Hematopoietic multipotent progenitor cell treated with erythropoietin and hydrocortisone succinate and interleukin-3 and kit ligand, for 17 days (in vitro differentiated cells): ENCODE measurements around the gene BMAL1.
"Not testable (repeated sequence)": the region's sequence is repeated elsewhere in the genome, so short reads cannot be mapped to it uniquely, and the experiment has no call there.

Experiments
- DNase-seq: peaks from one replicate; pipeline ENCODE4 v3.0.0-alpha.2; 2015; ENCODE audit warnings: low spot score

BMAL1 gene

DNA sequence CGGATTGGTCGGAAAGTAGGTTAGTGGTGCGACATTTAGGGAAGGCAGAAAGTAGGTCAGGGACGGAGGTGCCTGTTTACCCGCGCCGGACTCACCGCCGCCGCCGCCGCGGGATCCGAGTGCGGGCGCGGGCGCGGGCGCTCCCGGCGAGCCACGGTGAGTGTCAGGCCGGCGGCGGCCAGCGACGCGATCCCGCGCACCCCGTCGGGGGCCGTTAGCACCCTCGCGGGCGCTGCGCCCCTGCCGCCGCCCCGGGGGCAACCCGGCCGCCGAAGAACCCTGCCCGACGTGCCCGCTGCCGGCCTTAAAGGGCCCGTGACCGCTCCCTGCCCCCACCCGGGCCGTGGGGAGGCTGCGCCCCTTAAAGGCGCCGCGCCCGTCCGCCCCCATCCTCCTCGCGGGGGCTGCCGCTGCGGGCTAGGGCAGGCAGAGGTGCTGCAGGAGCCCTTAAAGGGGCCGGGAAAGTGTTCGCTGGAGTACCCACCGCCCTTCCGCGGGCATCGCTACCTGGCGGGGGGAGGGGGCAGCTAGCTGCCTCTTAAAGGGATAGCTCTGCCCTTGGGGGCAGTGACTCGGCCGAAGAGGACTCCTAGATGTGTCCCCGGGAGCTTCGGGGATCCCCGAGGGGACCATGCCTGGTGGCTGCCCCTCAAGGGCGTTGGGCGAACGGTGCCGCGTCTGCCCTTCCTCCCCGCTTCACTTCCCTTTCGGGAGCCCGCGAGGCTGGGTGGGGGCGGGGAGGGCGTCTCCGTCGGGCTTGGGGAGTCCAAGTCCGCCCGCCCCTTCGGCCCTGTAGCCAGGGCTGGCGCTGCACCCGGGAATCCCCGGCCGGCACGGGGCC is at the start of gene BMAL1:
BMAL1 (plus strand) TSS at position 23 of the 841 bp plus-strand sequence. CDS start 76,519 bp downstream, outside the sequence.
- peak; percentile 7 for DNase-seq

DNA sequence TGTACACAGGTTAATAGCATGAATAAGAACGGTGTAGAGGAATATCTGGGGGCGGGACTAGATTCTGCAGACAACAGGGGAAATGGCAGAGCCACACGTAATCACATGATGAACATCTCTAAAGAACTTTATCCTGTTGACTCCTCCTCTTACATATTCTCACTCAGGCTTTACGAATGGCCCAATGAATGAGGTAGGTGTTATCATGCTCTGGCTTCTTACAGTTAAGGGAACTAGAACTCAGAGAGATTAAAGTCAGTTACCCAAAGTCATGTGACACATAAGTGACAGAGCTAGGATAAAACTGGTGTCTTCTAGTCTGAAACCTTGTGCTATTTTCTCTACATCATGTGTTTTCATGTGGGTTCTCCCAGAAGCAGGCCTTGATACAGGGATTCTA is 49.0 kb upstream of the BMAL1 start:
- DNase-seq = no peak

DNA sequence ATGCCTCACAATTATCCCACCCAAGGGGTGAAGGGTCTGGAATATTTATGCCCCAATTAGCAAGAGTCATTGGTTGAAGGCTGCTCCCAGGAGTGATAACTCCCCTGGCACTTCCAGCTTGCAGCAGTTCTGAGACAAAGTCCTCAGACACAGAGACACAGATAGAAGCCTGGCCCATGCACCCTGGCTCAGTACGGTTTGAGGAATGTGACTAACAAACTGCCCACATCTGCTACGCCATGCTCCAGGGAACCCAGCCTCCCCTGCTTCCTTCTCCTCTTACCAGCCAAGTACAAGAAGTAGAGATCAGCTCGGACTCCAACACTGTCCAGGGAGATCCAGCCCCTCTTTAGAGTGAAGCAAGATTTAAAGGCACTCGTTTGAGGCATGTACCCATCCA is 48.5 kb upstream of the BMAL1 start:
- DNase-seq = no peak

DNA sequence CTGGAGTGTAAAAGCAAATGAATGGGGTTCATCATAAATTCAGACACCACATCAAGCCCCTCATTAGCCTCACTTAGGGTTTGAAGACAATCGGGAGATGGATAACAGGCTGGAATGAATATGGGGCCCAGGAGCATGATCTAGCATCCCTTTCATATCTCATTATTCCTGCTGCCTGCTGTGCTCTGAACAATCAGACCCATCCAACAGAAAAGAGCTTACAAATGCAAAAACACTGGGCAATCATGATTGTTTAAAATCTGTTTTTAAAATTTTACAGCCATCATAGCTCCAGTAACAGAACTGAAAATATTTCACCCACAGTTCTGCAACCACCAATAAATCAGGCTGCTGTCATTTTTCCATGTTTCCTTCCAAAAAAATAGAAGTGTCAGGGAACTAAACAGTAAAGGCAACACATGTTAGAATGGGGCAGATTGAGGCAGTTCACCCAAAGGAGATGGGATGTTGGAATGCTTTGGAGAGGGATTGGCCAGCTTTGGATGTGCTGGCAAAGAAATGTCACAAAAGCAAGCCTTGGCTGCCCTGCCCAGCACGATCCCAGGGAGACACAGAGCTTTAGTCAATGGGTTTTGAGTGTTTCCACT is 47.8 kb upstream of the BMAL1 start:
- no peak for DNase-seq

DNA sequence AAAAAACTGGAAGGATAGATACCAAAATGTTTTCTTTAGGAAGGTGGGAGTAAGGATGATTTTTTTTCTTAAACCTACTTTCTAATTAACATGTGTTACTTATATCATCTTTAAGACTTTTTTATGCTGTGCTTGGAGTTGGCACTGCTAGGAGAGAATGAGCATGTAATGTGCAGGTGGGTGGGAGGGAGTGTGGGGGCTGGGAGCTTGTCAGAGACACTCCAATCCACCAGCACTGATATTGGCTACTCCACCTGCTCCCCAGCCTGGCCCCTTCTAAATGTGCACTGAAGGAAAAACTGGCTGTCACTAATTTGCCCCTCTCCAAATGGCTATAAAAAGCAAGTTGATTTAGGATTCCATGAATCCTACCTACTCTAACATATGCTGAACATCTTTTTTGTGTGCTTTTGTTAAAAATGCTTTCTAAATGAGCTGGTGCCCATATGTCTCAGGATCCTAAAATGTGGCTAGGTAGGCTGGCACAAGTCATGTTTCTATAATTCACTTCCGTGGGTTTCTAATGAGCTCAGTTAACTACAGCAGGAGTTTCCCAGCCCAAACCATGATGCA is 44.3 kb upstream of the BMAL1 start:
- DNase-seq = no peak

DNA sequence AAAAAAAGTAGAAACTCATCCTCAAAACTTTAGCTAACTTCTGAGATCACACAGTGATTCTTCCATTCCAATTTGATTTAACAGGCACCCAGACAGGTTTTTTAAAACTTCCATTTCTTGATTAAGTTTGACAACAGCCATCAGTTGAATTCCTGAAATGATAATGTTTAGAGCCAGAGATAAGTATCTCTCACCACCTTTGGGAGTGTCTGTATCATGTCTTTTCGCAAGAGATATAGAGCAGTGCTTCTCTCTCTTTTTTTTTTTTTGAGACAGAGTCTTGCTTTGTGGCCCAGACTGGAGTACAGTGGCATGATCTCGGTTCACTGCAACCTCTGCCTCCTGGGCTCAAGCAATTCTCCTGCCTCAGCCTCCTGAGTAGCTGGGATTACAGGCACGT is 41.7 kb upstream of the BMAL1 start:
- DNase-seq = no peak

DNA sequence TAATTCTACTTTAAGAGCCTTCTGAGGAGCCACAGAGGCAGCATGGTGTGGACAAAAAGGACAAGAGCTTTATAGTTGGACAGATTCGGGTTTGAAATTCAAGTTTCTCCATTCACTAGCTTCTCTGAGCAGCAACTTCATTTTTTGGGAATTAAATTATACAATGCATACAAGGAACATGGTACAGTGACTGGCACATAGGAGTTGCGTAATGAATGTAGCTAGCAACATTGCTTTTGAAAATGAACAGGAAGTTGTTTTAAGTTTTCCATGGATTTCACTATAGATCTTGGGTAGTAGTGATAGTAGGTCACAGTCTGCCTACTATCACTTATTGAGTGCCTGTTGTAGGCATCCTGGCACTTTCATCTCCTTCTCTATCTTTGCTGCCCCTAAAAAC is 41.0 kb upstream of the BMAL1 start:
- no peak for DNase-seq

DNA sequence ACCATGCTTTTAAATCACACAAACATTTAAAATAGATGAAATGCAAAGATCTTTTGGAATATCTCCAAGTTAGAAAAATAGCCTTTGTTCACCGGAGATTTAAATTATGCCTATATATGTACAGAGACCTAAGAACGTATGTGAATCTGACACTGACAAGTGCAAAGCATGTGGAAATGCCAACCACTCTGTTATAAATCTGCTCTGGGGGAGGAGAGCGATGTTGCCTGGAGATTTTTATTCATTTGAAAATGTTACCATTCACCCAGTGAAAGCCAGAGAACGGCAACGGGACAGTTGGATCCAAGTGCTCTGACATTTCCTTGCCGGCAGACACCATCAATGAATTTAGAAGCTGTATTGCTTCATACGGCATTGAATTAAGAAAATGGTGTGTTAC is 39.8 kb upstream of the BMAL1 start:
- no peak for DNase-seq

DNA sequence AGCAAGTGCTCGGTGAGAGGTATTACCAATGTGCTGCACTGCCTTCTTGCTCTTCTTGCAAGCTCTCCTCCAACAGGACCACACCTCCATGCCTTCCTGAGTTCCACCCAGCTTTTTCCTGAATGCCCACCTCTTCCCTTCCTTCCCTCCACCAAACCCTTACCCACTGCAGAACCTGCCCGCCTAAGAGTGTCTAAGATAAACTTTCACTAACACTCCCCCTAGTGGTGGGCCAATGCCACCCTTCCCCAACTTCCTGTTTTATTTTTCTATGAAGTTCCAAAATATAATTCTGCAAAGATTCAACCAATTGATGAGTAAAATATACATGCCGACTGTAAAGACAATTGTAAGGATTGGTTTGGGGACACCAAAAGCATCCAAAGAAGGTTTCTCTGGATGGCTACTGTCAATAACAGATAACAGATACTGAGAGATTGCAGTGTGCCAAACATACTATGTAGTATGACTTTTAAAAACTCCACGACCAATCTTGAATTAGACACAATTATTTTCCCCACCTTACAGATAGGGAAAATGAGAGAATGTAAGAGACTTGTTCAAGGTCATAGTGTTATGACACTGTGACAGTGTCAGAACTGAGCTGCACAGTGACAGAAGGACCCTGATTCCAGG is 38.6 kb upstream of the BMAL1 start:
- DNase-seq = peak; percentile 9

DNA sequence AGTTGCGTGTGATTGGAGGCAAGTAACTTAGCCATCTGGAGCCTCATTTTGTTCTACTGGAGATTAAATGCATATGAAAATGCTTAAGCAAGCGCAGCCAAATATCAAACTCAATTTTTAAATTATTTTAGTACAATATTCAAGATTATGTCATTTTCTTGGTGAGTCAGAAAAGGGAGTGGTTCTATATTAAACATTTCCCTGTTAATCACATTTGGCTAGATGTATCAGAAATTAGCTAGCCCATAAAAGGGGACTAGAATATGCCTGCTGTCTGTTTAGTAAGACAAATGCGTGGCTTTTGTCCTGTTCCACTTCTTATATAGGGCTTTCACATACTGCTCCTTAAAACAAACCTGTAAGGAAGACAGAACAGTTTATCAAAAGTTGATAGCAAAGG is 35.0 kb upstream of the BMAL1 start:
- no peak for DNase-seq

DNA sequence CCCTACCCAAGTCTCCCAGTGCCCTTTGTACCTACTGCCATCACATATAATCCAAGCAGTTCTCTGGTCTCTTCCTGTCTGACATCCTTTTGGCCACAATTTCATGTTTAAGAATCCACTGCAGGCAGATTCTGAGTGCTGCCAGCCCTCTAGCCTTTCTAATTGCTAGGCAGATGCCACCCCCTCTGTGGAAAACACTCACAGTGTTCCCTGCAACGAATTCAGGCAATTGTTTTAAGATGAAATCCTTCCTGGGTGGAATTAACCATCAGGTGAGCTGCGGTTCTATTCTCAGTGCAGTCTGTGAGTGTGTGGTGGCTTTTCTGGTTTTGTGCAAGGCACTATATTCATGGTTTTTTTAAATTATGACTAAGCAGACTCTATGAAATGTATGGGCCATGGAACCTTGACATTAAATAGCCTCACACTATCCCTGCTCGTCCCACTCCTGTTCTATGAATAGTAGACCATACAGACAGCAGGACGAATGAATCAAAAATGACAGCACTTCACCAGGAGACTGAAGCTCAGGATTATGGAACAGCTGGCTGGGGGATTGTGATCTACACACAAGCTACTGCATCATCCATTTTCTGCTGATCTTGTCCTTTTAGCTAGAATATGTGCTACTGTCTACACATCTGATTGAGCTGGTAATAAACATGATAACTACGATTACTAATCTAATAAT is 29.8 kb upstream of the BMAL1 start:
- no peak for DNase-seq

DNA sequence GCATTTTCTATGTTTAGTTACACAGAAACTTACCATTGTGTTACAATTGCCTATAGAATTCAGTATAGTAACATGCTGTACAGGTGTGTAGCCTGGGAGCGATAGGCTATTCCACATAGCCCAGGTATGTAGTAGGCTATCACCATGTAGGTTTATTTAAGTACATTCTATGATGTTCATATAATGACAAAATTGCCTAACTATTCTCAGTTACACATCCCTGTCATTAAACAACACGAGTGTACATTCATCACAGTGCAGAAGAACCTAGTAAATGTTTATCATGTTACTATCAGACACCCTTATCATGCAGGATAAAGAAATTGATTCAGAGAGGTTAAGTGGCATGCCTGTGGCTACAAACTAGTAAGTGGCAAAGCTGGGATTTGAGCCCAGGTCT is 28.4 kb upstream of the BMAL1 start:
- DNase-seq = no peak

DNA sequence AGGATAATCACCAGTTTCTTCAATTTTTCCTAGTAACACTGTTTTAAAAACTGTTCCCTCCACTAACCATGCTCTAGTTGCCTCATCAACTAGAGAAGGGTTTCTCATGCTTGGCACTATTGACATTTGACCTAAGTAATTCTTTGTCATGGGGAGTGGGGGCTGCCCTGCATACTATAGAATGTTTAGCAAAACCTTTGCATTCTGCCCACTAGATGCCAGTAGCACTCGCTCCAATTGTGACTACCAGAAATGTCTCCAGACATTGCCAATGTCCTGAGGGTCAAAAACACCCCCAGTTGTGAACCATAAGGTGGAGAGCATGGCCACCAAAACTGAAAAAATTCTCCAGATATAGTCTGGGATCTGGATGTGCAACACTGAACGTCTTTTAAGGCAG is 27.6 kb upstream of the BMAL1 start:
- no peak for DNase-seq

DNA sequence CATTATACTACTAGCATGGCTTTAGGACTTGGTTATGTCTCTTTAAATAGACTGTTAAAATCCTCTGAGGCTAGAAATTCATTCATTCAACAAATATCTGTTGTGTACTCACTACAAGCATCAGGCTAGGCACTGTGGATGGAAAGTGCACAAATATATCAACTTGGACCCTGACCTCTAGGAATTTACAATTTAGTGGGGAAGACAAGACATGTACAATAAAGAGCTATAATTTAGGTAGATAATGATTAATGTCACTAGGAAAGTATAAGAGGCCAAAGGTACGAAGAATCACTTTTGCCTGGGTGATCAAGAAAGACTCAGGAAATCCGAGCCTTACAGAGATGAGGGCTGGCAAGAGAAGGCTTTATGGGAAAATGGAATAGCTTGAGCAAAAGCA is 25.6 kb upstream of the BMAL1 start:
- DNase-seq = no peak

DNA sequence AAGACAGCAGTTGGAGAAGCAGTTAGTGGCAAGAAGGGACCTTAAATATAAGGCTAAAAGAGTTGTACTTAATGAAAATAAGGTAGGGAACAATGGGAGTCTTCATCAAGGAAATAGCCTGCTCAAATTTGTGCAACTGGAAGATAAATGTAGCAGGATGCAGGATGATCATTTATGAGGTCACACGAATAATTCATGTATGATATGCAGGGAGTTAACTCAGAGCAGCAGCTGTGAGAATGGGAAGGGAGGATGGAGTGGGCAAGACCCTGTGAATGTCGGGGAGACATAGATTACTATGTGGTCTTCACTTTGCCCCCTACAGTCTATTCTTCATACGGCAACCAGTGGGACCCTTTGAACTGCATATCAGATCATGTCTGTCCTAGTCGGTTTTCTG is 25.2 kb upstream of the BMAL1 start:
- DNase-seq = no peak

DNA sequence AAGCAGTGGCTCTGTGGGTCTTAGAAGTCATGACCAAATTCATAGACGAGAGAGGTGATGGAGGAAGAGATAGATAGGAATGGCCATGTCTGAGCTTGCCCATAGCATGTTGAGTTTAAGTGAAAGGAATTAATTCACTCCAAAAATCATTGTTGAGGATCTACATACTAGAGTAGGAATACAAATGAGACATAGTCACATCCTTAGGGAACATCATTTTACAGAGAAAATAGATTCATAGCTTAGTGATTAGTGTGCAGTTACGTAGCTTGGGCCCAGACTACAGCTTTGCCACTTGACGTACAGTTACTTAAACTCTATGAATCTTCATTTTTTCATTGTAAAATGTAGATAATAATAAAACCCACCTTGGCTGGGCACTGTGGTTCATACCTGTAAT is 21.4 kb upstream of the BMAL1 start:
- no peak for DNase-seq

DNA sequence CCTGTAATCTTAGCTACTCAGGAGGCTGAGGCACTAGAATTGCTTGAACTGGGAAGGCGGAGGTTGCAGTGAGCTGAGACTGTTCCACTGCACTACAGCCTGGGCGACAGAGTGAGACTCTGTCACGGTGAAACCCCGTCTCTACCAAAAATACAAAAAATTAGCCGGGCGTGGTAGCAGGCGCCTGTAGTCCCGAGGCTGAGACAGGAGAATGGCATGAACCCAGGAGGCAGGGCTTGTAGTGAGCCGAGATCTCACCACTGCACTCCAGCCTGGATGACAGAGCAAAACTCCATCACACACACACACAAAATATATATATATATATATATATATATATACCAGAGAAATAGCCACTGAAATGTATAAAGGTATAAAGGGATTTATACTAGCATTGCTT is 19.5 kb upstream of the BMAL1 start:
- DNase-seq = not testable (repeated sequence)

DNA sequence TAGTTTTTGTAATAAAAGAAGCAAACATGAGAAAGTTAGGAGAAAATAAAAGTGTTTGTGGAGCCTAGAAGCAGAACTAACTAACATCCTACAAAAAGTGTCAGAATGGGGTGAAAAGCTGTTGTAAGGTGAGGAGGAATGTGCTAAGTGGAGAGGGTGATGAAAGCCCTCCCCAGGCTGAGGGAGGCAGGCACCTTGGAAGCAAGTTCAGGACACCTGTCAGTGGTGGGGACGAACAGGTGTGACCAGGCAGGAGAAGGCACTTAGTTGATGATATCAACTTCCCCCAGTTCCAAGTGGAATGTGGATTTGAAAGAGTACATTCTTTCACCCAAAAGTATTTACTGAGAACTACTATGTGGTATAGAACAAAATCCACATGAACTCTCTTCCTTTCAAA is 18.7 kb upstream of the BMAL1 start:
- no peak for DNase-seq

DNA sequence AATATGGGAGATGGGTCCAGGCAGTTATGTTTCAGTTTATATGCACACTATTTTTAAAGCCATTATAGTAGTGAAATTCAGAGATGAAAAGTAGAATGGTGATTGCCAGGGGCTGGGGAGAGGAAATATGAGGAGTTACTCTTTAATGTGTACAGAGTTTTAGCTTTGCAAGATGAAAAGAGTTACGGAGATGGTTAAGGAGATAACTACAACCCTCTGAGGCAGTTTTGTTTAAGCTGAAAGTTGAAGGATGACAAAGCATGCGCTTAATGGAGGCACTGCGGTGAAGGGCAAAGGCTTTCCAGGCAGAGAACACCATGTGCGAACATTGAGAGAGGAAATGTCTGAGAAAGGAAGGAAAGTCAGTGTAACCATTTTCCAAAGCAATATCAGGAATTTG is 18.2 kb upstream of the BMAL1 start:
- DNase-seq = no peak

DNA sequence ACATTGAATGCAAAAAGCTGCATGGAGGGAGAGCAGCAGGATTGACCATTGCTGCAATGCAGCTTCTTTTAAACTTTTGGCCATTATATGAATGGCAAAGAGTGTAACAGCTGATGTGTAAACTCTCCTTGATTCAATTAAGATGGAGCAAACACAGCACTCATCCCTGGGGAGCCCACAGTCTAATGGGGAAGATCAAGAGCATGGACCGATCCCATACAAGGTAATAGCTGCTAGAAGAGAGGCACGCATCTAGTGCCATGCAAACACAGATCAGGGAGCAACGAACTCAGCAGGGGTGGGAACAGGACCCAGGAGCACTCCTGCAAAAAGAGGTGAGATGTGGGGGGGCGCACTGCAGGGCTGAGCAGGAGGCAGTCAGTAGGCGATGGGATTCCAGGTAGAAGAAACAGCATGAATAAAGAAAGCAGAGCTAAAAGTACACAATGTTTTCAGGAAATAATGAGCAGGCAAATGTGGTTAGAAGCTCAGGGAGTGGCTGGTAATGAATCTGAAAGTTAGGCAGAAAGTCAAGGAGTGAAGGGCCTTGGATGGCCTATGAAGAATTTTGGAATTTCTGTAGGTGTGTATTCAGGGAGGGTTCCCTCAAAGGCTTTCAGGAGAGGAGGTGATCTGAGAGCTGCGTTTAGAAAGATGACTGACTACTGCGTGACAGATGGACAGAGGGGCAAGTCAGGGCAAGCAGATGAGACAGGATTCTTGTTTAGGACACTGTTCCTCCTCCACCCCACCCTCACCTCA is 17.2 kb upstream of the BMAL1 start:
- no peak for DNase-seq

DNA sequence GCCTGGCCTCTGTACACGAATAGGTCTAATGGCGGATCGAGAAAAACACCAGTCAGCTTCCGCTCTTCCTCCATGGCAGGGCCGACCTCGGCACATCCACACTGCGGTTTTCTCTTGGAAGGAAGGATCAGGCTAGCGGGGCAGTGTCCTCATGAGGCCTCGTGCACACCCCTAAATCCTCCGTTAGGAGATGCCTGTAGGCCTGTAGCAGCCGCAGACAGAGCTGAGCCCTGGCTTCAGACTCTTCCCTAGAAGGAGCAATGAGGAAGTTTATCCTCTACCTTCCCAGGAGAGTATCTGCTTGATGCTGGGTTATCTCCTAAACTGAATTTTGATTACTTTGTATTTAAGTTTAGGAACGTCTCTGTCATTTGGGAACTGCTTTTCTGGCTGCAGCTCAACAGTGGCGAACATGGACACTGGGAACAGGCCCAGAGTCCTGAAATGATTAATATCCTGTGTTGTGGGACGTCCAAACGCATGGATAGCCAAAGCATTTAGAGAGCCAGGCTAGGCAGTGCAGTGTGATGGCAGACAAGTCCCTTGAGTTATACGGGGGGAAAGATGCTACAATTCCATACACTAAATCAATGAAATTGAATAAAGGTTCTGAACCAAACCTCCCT is 16.5 kb upstream of the BMAL1 start:
- DNase-seq = no peak
